HCT116 (cell line): ENCODE measurements around the gene MIGA1. TPM values are rescaled to one million over a fixed set of nuclear protein-coding genes. Genes with fewer than 3 reads are reported as not detected.

ENCODE experiments used
- ATAC-seq: fragments of 200-7000 bp; cut with Tn5 transposase; 2 replicates; pipeline ENCODE4 v1.9.1; 2020; ENCODE audit warnings: mild to moderate bottlenecking, moderate library complexity
- BruUV-seq: library from RNA; stranded (reverse); fragments of 400-500 nt; replicated peaks from 2 replicates; lab custom pipeline; 2021; lab: Mats Ljungman, UMichigan
- CTCF ChIA-PET: fragments of 300-600 bp; sonication (Branson Sonifier 250); formaldehyde crosslinking; loops from one replicate; lab custom pipeline; 2021; ENCODE audit warnings: antibody characterized with exemption; lab: Charles Lee
- POLR2A ChIA-PET: fragments of 300-600, 350-600 bp; sonication (Branson Sonifier 250); formaldehyde crosslinking; loops from one replicate; lab custom pipeline; 2021; ENCODE audit warnings: antibody characterized with exemption; lab: Charles Lee
- RAD21 ChIA-PET, 2 experiments: fragments of 300-600 bp; sonication (Branson Sonifier 250); formaldehyde crosslinking; loops; one replicate each; lab custom pipeline; 2023; ENCODE audit warnings: low total read pairs in 2 of 2; ENCODE audit not compliant: uncharacterized antibody in 2 of 2, unreplicated experiment in 2 of 2, low non-redundant PET in 1 of 2; lab: Charles Lee
- DNase-seq: peaks from one replicate; pipeline ENCODE4 v3.0.0-alpha.2; 2010; ENCODE audit warnings: low read depth, low spot score
- H2AFZ ChIP-seq: fragments of 200-600 bp; shearing (Covaris generic), sonication (generic); 2 replicates; pipeline ENCODE4 v1.6.1; 2017; ENCODE audit warnings: low read depth, mixed run types, mixed read lengths, antibody characterized with exemption, low read length; ENCODE audit not compliant: poor library complexity, severe bottlenecking
- H3K27ac ChIP-seq: 2 replicates; pipeline ENCODE4 v1.5.1; 2012; ENCODE audit warnings: low read depth, low read length
- H3K27me3 ChIP-seq: fragments of 200-600 bp; sonication (generic); 2 replicates; pipeline ENCODE4 v1.6.1; 2016; ENCODE audit warnings: mixed run types, low read length, mixed read lengths; ENCODE audit not compliant: insufficient read depth
- H3K36me3 ChIP-seq, 2 experiments: fragments of 200-500 bp in 1 of 2; fragments of 200-600 bp in 1 of 2; sonication (Bioruptor generic) in 1 of 2; sonication (generic) in 1 of 2; 2 replicates each; pipeline versions ENCODE4 v1.5.1 to v1.6.1; 2014 to 2016; ENCODE audit warnings: low read length in 2 of 2, inconsistent platforms in 1 of 2, mixed read lengths in 1 of 2, mixed run types in 1 of 2; ENCODE audit not compliant: insufficient read depth in 2 of 2, control insufficient read depth in 1 of 2
- H3K4me1 ChIP-seq, 2 experiments: fragments of 200-600 bp in 1 of 2; sonication (generic) in 1 of 2; 2 replicates each; pipeline versions ENCODE4 v1.5.1 to v1.6.1; 2012 to 2017; ENCODE audit warnings: low read length in 2 of 2, inconsistent platforms in 1 of 2, mild to moderate bottlenecking in 1 of 2, mixed read lengths in 1 of 2, mixed run types in 1 of 2, moderate library complexity in 1 of 2; ENCODE audit not compliant: insufficient read depth in 2 of 2, control insufficient read depth in 1 of 2
- H3K4me2 ChIP-seq: fragments of 200-600 bp; sonication (generic); 2 replicates; pipeline ENCODE4 v1.6.1; 2017; ENCODE audit warnings: mixed run types, low read length, mixed read lengths
- H3K4me3 ChIP-seq, 2 experiments: fragments of 200-600 bp in 1 of 2; sonication (generic) in 1 of 2; replicated peaks in 1 of 2; 2 replicates each; pipeline ENCODE4 v1.5.1; 2011 to 2016; ENCODE audit warnings: low read length in 2 of 2, control low read depth in 1 of 2, low read depth in 1 of 2, mild to moderate bottlenecking in 1 of 2, mixed read lengths in 1 of 2, mixed run types in 1 of 2
- H3K79me2 ChIP-seq: fragments of 200-600 bp; sonication (generic); 2 replicates; pipeline ENCODE4 v1.6.1; 2017; ENCODE audit warnings: mild to moderate bottlenecking, mixed run types, low read length, moderate library complexity, mixed read lengths; ENCODE audit not compliant: insufficient read depth
- H3K9ac ChIP-seq: fragments of 200-600 bp; sonication (generic); 2 replicates; pipeline ENCODE4 v1.6.1; 2016; ENCODE audit warnings: low read length, mixed read lengths
- H3K9me2 ChIP-seq: fragments of 200-600 bp; sonication (generic), shearing (Covaris generic); 2 replicates; pipeline ENCODE4 v1.6.1; 2017; ENCODE audit warnings: mixed run types, mild to moderate bottlenecking, moderate library complexity; ENCODE audit not compliant: insufficient read depth
- H3K9me3 ChIP-seq, 2 experiments: fragments of 200-500 bp in 1 of 2; fragments of 200-600 bp in 1 of 2; sonication (Bioruptor generic) in 1 of 2; sonication (generic) in 1 of 2; 2 replicates each; pipeline ENCODE4 v1.6.1; 2014 to 2017; ENCODE audit warnings: low read length in 2 of 2, mixed read lengths in 2 of 2, inconsistent platforms in 1 of 2, low read depth in 1 of 2, mild to moderate bottlenecking in 1 of 2, mixed run types in 1 of 2, moderate library complexity in 1 of 2; ENCODE audit not compliant: control insufficient read depth in 1 of 2, insufficient read depth in 1 of 2
- H4K20me1 ChIP-seq: fragments of 200-600 bp; sonication (generic), shearing (Covaris generic); 2 replicates; pipeline ENCODE4 v1.6.1; 2017; ENCODE audit warnings: mixed run types, mild to moderate bottlenecking, moderate library complexity; ENCODE audit not compliant: insufficient read depth
- CBX3 ChIP-seq: IDR thresholded peaks from 2 replicates; pipeline ENCODE4 v1.6.1; 2012; ENCODE audit warnings: low read depth
- ELF1 ChIP-seq: IDR thresholded peaks from 2 replicates; pipeline ENCODE4 v1.6.1; 2012; ENCODE audit warnings: low read depth, borderline replicate concordance
- EZH2 ChIP-seq: fragments of 200-600 bp; sonication (generic); IDR thresholded peaks from 2 replicates; pipeline ENCODE4 v1.6.1; 2017; ENCODE audit warnings: antibody characterized with exemption, mixed run types
- FOSL1 ChIP-seq: IDR thresholded peaks from 2 replicates; pipeline ENCODE4 v1.6.1; 2012; ENCODE audit warnings: low read depth
- RAD21 ChIP-seq: IDR thresholded peaks from 2 replicates; pipeline ENCODE4 v1.6.1; 2012; ENCODE audit warnings: low read depth, mild to moderate bottlenecking
- SRF ChIP-seq: IDR thresholded peaks from 2 replicates; pipeline ENCODE4 v1.6.1; 2012; ENCODE audit warnings: low read depth
- ZNF274 ChIP-seq: fragments of 200-500 bp; sonication (Bioruptor generic); IDR thresholded peaks from 2 replicates; pipeline ENCODE4 v1.6.1; 2014; ENCODE audit warnings: mild to moderate bottlenecking, low read depth, low read length, inconsistent platforms
- intact Hi-C: fragments of 100-400 bp; cut with micrococcal nuclease; formaldehyde crosslinking; loops from 2 replicates; pipeline ENCODE4 v1.10.0; 2022
- total RNA-seq: library from RNA; stranded (reverse); gene quantifications from one replicate; pipeline ENCODE4 v1.2.1, GENCODE V29; 2021; ENCODE audit not compliant: unreplicated experiment
- TF ChIP-seq, protein P1 (sequence below): IDR thresholded peaks from 2 replicates; pipeline ENCODE4 v1.6.1; 2012

MIGA1 gene
- total RNA-seq, 1 experiment from 2014 or later, result 9.6 TPM

DNA sequence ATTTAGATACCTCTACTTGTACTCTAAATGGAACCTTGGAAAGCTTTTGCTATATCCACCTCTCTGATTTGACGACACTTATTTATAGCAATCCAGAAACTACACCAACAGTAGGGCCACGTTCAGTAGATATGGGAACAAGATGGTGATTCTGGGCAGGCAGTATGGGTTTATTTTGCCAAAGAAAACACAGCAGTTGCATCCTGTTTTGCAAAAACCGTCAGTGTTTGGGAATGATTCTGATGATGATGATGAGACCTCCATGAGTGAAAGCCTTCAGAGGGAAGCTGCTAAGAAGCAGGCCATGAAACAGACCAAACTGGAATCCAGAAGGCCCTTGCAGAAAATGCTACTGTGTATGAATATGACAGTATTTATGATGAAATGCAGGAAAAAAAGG, 67.5 kb downstream of the MIGA1 start:
- CTCF ChIA-PET, result no interaction called here
- H3K27me3 ChIP-seq, result no peaks in the 10 kb centered on the region
- no TSS peak for BruUV-seq
- no peaks in the 10 kb centered on the region for H3K9me3 ChIP-seq
- intact Hi-C loops, result no loop called here
- no peak for DNase-seq
- no peak overlapping the region for H3K27ac ChIP-seq
- no peak overlapping the region for H3K4me3 ChIP-seq
- TF ChIP-seq FOSL1, result no peak
- TF ChIP-seq SRF, result no peak
- no peak for TF ChIP-seq RAD21
- TF ChIP-seq, protein P1, sequence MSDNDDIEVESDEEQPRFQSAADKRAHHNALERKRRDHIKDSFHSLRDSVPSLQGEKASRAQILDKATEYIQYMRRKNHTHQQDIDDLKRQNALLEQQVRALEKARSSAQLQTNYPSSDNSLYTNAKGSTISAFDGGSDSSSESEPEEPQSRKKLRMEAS, result no peak
- no peak for TF ChIP-seq CBX3
- TF ChIP-seq, all 23 proteins: peak for 0
- ATAC-seq, result no peak
- Histone ChIP-seq H3K36me3 (no peaks in the 10 kb centered on the region), H3K4me1 (no peaks in the 10 kb centered on the region), H3K4me2 (no peak overlapping the region), H3K79me2 (no peaks in the 10 kb centered on the region), H2AFZ (no peak overlapping the region), H3K9me2 (no peaks in the 10 kb centered on the region), H3K9ac (no peak overlapping the region), H4K20me1 (0 out of 2 replicates have a peak, but pooled peaks cover 4% of the 10 kb centered on the region)
- POLR2A ChIA-PET, result no interaction called here
- RAD21 ChIA-PET, result no interaction called here

DNA sequence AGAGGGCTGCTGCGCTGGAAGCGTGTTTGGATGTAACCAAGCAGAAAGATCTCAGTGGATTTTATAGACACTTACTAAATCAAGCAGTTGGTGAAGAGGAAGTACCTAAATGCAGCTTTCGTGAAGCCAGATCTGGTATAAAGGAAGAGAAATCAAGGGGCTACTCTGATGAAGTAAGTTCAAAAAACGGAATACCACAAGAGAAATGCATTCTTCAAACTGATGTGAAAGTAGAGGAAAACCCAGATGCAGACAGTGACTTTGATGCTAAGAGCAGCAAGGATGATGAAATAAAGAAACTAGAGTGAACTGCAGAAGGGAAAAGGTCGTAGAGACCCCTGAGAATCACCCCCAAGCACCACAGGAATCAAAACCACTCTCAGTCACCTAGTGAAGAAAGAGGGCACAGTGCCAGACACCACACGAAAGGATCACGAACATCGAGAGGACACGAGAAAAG, 68.2 kb downstream of the MIGA1 start:
- DNase-seq (no peak), ATAC-seq (no peak)
- Histone ChIP-seq H3K9me2 (no peaks in the 10 kb centered on the region), H3K79me2 (no peaks in the 10 kb centered on the region), H4K20me1 (0 out of 2 replicates have a peak, but pooled peaks cover 4% of the 10 kb centered on the region), H3K4me3 (no peak overlapping the region), H3K27ac (no peak overlapping the region), H2AFZ (no peak overlapping the region), H3K4me1 (no peaks in the 10 kb centered on the region), H3K9ac (no peak overlapping the region), H3K36me3 (no peaks in the 10 kb centered on the region), H3K4me2 (no peak overlapping the region), H3K27me3 (no peaks in the 10 kb centered on the region), H3K9me3 (no peaks in the 10 kb centered on the region)
- RAD21 ChIA-PET, result no interaction called here
- POLR2A ChIA-PET, result no interaction called here
- CTCF ChIA-PET, result no interaction called here
- BruUV-seq, result no TSS peak
- intact Hi-C loops, result no loop called here
- TF ChIP-seq ELF1 (no peak), EZH2 (no peak), ZNF274 (no peak)
